HG03575 (cell line): ENCODE data around the gene ZYG11B.
"Not testable (repeated sequence)": the region's sequence is repeated elsewhere in the genome, so short reads cannot be mapped to it uniquely, and the experiment has no call there.

ENCODE experiments used
- ATAC-seq: cut with Tn5 transposase; IDR thresholded peaks from one replicate; pipeline ENCODE4 v1.9.1; 2021; ENCODE audit not compliant: unreplicated experiment, insufficient number of reproducible peaks, low FRiP score; ENCODE audit errors: extremely low read depth

ZYG11B gene

DNA sequence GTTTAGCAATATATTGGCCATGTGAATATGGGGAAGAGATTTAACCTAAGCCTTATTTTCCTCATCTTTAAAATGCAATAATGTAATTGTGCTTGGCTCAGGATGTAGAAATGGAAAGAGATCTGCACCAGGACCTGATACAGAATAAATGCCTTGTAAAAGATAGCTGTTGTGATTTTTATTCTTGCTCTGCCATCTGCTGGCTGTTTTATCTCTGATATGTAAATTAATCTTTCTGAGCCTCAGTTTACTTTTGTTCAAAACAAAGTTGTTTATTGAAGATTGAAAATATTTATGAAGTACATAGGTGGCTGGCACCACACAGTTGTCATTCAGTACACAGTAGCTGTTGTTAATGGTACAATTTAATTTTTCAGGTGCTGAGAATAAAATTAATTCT is 21.9 kb downstream of the ZYG11B start:
- no peak for ATAC-seq

DNA sequence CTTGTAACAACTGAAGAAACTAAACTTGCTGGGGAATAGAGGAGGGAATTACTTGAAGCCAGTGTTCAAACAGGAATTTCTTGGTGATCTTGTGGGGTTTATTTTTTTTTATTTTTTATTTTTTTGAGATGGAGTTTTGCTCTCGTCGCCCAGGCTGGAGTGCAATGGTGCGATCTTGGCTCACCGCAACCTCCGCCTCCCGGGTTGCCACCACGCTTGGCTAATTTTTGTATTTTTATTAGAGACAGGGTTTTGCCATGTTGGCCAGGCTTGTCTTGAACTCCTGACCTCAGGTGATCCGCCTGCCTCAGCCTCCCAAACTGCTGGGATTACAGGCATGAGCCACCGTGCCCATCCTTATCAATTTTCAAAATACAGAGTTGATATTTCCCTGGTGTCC is 23.2 kb downstream of the ZYG11B start:
- ATAC-seq, result not testable (repeated sequence)

DNA sequence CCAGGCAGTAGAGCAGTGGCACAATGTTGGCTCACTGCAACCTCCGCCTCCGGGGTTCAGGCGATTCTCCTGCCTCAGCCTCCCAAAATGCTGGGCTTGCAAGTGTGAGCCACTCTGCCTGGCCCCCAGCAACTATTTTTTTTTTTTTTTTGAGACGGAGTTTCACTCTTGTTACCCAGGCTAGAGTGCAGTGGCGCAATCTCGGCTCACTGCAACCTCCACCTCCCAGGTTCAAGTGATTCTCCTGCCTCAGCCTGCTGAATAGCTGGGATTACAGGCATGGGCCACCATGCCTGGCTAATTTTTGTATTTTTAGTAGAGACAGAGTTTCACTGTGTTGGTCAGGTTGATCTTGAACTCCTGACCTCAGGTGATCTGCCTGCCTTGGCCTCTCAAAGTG is 23.9 kb downstream of the ZYG11B start:
- not testable (repeated sequence) for ATAC-seq

DNA sequence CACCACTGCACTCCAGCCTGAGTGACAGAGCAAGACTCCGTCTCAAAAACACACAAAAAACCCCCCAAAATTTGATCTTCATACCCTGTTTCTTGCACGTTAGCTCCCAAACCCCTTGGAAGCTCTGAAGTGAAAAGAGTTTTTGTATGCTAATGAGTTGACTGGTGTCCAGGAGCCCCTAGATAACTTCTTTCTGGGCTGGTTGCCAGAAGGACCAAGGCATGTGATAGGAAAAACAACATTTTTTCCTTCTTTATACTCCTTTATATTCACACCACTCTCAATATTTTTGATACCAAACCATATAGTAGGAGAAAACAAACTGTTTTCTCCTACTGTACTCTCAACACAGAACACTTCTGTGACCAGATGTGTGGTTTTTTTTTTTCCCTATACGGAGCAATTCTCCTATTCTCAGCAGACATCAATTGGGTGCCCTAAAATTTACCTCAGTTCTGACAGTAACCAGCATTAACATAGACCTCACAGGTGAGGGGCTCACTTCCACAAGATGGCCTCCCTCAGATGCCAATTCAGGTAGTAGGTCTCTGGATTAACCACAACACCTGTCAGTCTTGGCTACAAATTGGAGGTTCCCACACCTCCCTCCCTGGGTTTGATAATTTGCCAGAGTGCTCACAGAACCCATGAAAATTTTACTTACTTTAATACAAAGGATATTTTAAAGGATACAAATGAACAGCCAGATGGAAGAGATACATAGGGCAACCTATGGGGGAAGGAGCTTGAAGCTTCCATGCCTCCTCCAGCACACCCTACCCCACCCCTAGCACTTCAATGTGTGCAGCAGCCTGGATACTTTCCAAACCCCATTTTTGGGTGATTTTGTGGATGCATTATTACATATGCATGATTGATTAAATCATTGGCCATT is 25.6 kb downstream of the ZYG11B start:
- ATAC-seq, result no peak

DNA sequence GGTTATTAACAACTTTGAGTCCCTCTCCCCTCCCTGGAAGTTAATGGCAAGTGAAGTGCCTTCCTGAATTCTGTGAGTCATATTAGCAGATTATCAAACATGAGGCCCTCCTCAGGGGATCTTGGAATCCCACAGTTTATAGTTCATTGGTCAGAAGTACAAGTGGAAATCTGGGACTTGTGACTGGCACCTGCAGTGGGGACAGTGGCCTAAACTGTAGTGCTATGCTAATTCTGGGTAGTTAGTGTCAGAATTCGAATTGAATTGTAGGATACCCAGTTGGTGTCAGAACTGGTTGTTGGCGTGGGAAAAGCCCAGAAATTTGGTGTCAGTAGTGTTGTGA is 26.2 kb downstream of the ZYG11B start:
- ATAC-seq, result no peak

DNA sequence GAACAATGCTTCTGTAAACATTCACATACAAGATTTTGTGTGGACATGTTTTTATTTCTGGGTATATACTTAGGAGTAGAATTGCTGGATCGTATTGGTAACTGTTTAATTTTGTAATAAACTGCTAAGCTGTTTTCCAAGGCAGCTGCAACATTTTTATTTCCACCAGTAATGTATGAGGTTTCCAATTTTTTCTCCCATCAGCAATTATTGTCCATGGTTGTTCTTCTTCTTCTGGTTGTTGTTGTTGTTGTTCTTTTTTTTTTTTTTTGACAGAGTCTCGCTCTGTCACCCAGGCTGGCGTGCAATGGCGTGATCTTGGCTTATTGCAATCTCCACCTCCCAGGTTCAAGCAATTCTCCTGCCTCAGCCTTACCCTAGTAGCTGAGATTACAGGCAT is 26.9 kb downstream of the ZYG11B start:
- no peak for ATAC-seq

DNA sequence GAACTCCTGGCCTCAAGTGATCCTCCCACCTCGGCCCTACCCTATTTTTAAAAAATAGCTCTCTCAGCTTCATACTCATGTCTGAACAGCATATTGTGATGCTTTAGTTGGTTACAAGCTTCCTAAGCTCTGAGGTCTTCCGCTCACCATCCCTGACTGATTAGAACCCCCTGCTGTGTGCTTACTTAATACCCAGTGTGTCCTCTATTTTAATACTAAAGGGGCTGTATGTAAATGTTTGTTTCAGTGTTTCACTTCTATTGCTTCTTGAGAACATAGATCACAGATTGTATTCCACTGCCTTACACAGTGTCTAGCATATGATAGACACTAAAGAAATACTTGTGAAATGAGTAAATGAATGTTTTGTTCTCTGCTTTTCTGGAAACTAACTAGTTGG is 29.8 kb downstream of the ZYG11B start:
- ATAC-seq, result no peak

DNA sequence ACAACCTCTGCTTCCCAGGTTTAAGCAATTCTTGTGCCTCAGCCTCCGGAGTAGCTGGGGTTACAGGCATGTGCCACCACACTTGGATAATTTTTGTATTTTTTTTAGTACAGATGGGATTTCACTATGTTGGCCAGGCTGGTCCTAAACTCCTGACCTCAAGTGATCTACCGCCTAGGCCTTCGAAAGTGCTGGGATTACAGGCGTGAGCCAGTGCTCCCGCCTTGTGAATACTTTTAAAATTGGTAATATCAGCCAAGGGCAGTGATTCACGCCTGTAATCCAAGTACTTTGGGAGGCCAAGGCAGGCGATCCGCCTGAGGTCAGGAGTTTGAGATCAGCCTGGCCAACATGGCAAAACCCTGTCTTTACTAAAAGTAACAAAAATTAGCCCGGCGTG is 33.7 kb downstream of the ZYG11B start:
- no peak for ATAC-seq

DNA sequence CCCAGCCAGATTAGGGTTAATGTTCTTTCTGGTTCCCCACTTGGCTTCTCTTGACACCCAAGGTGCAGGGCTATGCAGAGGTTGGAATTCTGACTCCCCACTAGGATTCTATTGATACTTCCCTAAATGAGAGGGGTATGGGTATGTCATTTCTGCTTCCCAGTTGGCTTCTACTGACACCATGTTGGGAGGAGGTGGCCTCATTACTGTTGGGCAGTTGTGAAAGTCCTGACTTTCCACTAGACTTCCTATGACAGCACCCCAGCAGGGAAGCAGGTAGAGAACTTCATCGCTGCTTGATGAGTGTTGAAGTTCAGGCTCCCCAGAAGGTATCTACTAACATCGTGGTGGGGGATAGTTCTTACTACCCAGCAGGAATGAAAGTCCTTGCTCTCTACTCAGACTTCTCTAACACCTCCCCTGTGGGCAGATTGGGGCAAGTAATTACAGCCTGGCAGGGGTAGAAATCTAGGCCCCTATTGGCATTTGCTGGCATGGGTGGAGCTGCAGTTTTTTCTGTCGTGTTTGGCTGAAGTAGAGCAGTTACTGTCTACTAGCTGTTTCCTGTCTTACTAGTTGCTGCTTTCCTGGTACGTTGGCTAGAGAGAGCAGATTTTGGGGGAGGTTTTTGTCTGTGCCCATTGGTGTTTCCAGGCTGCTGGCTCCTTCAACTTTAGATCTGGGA is 41.5 kb downstream of the ZYG11B start:
- no peak for ATAC-seq

DNA sequence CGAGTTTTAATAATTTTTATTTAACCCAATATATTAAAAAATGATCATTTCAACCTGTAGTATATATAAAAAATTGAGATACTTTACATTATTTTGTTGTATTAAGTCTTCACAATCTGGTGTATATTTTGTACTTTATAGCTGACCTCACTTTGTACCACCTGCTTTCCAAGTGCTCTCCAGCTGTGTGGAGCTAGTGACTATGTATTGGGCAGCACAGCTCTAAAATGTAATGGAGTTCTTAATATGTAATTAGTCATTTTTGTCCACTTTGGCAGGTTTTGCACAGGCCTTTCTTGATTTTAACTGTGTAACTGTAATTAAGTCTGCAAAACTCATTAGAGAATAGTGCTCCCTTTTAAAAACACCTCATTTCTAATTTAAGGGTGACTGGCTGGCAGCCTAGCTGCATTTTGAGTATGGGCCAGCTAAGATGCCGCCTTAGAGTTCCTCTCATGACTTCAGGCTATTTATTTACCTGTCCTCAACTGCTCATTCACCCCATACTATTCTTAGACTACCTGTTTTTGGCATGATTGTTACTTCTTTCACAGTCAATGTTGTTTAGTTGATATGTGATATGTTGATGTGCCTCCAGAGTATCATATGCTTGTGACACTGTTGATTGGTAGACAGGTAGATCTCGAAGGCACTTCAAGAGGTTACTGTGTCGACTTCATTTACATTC is 43.2 kb downstream of the ZYG11B start:
- ATAC-seq, result no peak

DNA sequence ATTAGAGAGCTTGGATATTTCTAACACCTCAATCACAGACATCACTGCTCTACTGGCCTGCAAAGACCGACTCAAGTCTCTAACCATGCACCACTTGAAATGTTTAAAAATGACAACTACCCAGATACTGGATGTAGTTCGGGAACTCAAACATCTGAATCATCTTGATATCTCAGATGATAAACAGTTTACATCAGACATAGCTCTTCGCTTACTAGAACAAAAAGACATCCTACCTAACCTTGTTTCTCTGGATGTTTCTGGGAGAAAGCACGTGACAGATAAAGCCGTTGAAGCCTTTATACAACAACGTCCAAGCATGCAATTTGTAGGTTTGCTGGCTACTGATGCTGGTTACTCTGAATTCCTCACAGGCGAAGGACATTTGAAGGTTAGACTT is 45.1 kb downstream of the ZYG11B start:
- ATAC-seq, result no peak

DNA sequence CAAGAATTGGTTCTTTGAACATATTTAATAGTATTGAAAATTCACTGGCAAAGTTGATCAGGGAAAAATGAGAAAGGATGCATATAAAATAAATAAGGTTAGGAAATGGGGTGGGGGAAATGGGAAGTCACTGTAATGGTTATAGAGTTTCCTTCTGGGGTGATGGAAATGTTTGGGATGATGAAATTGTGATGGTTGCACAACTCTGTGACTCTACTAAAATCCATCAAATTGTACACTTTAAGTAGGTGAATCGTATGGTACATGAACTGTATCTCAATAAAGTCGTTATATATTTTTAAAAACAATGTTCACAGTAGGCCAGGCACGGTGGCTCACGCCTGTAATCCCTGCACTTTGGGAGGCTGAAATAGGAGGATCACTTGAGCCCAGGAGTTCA is 59.9 kb downstream of the ZYG11B start:
- no peak for ATAC-seq

DNA sequence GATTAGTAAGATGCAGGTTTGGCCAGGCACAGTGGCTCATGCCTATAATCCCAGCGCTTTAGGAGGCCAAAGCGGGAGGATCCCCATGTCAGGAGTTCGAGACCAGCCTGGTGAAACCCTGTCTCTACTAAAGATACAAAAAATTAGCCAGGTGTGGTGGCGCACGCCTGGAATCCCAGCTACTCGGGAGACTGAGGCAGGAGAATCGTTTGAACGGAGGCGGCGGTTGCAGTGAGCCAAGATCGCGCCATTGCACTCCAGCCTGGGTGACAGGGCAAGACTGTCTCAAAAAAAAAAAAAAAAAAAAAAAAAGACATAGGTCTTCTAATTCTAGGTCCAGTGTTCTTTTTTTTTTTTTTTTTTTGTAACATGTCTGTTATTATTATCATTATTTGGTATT is 64.2 kb downstream of the ZYG11B start:
- ATAC-seq, result not testable (repeated sequence)

DNA sequence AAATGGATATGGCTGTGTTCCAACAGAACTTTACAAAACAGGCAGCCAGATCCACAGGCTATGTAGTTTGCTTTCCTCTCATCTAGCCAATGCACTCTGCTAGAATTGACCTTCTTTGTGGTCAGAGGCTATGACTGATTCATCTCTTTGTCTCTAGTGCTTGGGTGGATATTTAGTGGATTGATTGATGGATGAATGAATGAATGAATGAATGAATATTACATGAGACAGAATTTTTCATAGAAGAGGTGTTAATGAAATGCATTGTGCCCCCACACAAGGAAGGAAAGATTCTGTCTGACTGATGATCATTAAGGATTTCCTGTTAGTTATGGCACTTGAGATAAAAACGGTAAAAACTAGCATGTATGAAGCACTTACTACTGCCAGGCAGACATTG is 65.8 kb downstream of the ZYG11B start:
- ATAC-seq, result no peak

DNA sequence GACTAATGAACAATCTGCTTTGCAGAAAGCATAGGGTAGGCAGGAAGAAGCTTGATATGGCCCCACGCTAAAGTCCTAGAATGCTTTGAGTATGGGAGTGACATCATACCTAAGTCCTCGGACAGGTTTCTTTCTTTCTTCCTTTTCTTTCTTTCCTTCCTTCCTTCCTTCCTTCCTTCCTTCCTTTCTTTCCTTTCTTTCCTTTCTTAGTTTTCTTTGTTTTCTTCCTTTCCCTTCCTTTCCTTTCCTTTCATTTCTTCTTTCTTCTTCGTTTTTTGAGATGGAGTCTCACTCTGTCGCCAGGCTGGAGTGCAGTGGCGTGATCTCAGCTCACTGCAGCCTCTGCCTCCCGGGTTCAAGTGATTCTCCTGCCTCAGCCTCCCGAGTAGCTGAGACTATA is 67.5 kb downstream of the ZYG11B start:
- not testable (repeated sequence) for ATAC-seq

DNA sequence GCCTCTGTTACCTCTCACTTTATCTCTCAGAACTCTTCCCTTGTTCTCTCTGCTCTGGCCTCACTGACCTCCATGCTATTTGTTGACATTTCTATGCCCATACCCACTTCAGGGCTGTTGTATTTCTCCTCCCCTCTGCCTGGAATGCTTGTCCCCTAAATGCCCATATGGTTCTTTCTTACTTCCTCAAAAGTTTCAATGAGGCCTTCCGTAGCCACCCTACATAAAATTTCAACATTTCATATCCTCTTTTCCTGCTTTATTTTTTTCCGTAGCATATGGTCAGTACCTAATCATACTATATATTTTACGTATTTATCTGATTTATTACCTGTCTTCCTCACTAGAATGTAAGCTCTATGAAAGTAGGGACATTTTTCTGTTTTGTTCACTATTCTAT is 69.2 kb downstream of the ZYG11B start:
- no peak for ATAC-seq

DNA sequence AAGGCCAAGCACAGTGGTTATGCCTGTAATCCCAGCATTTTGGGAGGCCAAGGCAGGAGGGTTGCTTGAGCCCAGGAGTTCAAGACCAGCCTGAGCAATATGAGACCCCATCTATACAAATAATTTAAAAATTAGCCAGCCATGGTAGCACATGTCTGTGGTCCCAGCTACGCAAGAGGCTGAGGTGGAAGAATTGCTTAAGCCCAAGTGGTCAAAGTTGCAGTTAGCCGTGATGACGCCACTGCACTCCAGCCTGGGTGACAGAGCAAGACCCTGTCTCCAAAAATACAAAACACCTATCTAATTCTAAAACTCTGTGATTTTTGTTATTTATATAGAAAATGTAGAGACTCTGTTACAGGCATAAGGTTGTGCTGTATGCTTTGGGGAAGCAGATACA is 72.1 kb downstream of the ZYG11B start:
- no peak for ATAC-seq

DNA sequence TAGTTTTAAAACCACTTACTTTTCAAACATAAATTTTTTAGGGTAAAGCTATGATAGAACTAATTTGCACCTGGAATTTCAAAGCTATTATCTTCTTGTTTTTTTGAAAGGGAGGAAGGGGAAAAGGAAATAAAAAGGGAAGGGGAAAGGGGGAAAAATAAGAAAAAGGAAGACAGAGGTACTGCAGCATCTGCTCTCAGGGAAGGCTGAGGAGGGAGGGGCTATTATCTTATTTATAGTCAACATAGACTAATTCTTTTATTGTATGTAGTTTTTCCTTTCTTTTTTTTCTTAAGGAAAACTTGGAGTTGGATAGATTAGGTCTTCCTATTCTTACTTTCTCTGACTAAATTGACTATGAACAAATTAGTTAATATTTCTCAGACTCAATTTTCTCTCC is 74.8 kb downstream of the ZYG11B start:
- no peak for ATAC-seq

DNA sequence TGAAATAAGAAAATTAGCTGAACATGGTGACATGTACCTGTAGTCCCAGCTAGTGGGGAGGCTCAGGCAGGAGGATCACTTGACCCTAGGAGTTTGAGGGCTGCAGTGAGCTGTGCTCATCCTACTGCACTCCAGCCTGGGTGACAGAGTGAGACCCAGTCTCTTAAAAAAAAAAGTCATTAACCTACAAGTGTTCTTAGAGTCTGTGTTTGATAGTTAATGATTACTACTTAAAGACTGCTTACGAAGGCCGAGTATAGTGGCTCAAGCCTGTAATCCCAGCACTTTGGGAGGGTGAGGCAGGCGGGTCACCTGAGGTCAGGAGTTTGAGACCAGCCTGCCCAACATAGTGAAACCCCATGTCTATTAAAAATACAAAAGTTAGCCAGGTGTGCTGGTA is 77.8 kb downstream of the ZYG11B start:
- ATAC-seq, result not testable (repeated sequence)

DNA sequence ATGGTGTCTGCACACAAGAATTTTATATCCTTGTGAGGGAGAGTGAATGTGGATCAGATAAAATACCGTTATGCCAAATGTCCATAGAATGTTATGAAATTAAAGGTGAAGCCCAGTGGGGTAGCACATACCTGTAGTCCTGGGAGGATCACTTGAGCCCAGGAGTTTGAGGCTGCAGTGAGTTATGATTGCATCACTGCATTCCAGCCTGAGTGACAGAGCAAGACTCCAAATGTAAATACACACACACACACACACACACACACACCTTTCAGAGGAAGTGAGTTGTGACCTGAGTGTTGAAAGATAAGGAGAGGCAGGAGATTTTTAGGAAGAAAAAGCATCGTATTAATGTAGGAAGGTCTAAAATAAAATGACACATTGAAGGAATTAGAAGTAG is 88.2 kb downstream of the ZYG11B start:
- ATAC-seq, result no peak
